ENCODE results near the gene GYG1. TPM values are rescaled to one million over a fixed set of nuclear protein-coding genes. Genes with fewer than 3 reads are reported as not detected.
A peak's percentile ranks its signal among the peaks of the same experiment; 100 is the strongest.
"Not testable (repeated sequence)": the region's sequence is repeated elsewhere in the genome, so short reads cannot be mapped to it uniquely, and the experiment has no call there.

GYG1 gene
- total RNA-seq, 4 donors from 2014 or later, result 19.5 to 67.5 (median 26.0) TPM

- WGBS, 2 donors, result 92 to 100% methylated on average over 1 of the region's 1 CpG
- no peak overlapping the region for H3K4me3 ChIP-seq
- DNase-seq (ENCODE audit: low spot score in 2 of 2), result no peak
- no peak for TF ChIP-seq EP300 (IDR thresholded peaks at IDR 0.05)
- no peak for TF ChIP-seq CTCF (IDR thresholded peaks at IDR 0.05)
- no peak for TF ChIP-seq POLR2A (IDR thresholded peaks at IDR 0.05)
- H3K36me3 ChIP-seq, result no peaks in the 10 kb centered on the region
- H3K27ac ChIP-seq, result no peak overlapping the region
- no peaks in the 10 kb centered on the region for H3K9me3 ChIP-seq
- H3K4me1 ChIP-seq, result no peaks in the 10 kb centered on the region
- H3K27me3 ChIP-seq, result no peaks in the 10 kb centered on the region
Measured at GRCh38 chr3:148981273-148981672, 10.1 kb upstream of the GYG1 start.

GRCh38 chr3:148987551-148987950 lies 3.8 kb upstream of the GYG1 start:
- DNase-seq (ENCODE audit: low spot score in 2 of 2); H3K4me3 ChIP-seq; H3K27me3 ChIP-seq; H3K27ac ChIP-seq; H3K36me3 ChIP-seq; H3K9me3 ChIP-seq: not testable (repeated sequence)
- 96 to 97% methylated on average over 29 of the region's 29 CpGs for WGBS, 2 donors
- peaks cover 0 to 14% (median 4%) of the 10 kb centered on the region in 4 donors for H3K4me1 ChIP-seq

- TF ChIP-seq POLR2A (IDR thresholded peaks at IDR 0.05) (no peak), EP300 (IDR thresholded peaks at IDR 0.05) (no peak), CTCF (IDR thresholded peaks at IDR 0.05) (no peak)
- WGBS, 2 donors, result 63 to 70% methylated on average over 4 of the region's 4 CpGs
- Histone ChIP-seq H3K27ac (peak overlapping the region in 3 of 4 donors; percentile 95 to 97 (median 96)), H3K36me3 (peaks cover 0 to 14% (median 0%) of the 10 kb centered on the region in 3 donors), H3K4me3 (no peak overlapping the region), H3K27me3 (no peaks in the 10 kb centered on the region), H3K9me3 (no peaks in the 10 kb centered on the region), H3K4me1 (peaks cover 0 to 24% (median 10%) of the 10 kb centered on the region in 4 donors)
- no peak for DNase-seq (ENCODE audit: low spot score in 2 of 2)
Measured at GRCh38 chr3:148990236-148990635, 1.1 kb upstream of the GYG1 start.

- DNase-seq (ENCODE audit: low spot score in 2 of 2), result peak in 1 of 2 donors; percentile 16
- TF ChIP-seq EP300 (IDR thresholded peaks at IDR 0.05) (no peak), CTCF (IDR thresholded peaks at IDR 0.05) (no peak), POLR2A (IDR thresholded peaks at IDR 0.05) (no peak)
- H3K9me3 ChIP-seq, result no peaks in the 10 kb centered on the region
- peaks cover 0 to 32% (median 0%) of the 10 kb centered on the region in 3 donors for H3K36me3 ChIP-seq
- peaks cover 0 to 24% (median 10%) of the 10 kb centered on the region in 4 donors for H3K4me1 ChIP-seq
- WGBS, 2 donors, result 4 to 8% methylated on average over 16 to 24 of the region's 34 CpGs
- H3K4me3 ChIP-seq, result peak overlapping the region; percentile 85 to 97 (median 88)
- no peaks in the 10 kb centered on the region for H3K27me3 ChIP-seq
- peak overlapping the region; percentile 92 to 97 (median 96) for H3K27ac ChIP-seq
Measured at GRCh38 chr3:148992027-148992634, 791 bp downstream of the GYG1 start.

GRCh38 chr3:148992635-148993255 lies 1.4 kb downstream of the GYG1 start:
- DNase-seq (ENCODE audit: low spot score in 2 of 2), result no peak
- Histone ChIP-seq H3K9me3 (no peaks in the 10 kb centered on the region), H3K36me3 (peaks cover 0 to 33% (median 0%) of the 10 kb centered on the region in 3 donors), H3K27me3 (no peaks in the 10 kb centered on the region), H3K27ac (peak overlapping the region in 3 of 4 donors; percentile 95 to 97 (median 96)), H3K4me1 (peaks cover 0 to 24% (median 10%) of the 10 kb centered on the region in 4 donors), H3K4me3 (peak overlapping the region in 3 of 4 donors; percentile 85 to 97 (median 87))
- 87 to 89% methylated on average over 10 of the region's 10 CpGs for WGBS, 2 donors
- TF ChIP-seq EP300 (IDR thresholded peaks at IDR 0.05), result no peak
- TF ChIP-seq CTCF (IDR thresholded peaks at IDR 0.05), result no peak
- no peak for TF ChIP-seq POLR2A (IDR thresholded peaks at IDR 0.05)

Measured in tibial nerve (tissue), 4 donors.